OCI-LY3 (cell line): Measurements from ENCODE around the gene OXT.

Experiments
- CTCF ChIP-seq: fragments of 200-600, 300-600 bp; sonication (generic); IDR thresholded peaks from 2 replicates; pipeline ENCODE4 v1.5.1; 2014; ENCODE audit warnings: antibody characterized with exemption, low read length, low read depth
- EZH2phosphoT487 ChIP-seq: fragments of 200-600 bp; shearing (Covaris generic); IDR thresholded peaks from 2 replicates; pipeline ENCODE4 v1.6.1; 2018; ENCODE audit warnings: antibody characterized with exemption, mixed run types, low read depth

GRCh38 chr20:3047486-3048419, 23.7 kb upstream of the OXT start:
- TF ChIP-seq CTCF (no peak), EZH2phosphoT487 (no peak)
